ENCODE data around the gene NHLRC3.

Gene NHLRC3

GRCh38 chr13:39091586-39091985 lies 53.3 kb downstream of the NHLRC3 start:
- H3K27ac ChIP-seq = no peak overlapping the region
- H3K9me3 ChIP-seq (replicated peaks in 1 of 11) = peaks cover 0 to 3% (median 1%) of the 10 kb centered on the region in 11 experiments; a peak in 7 of 22 replicates
- no peak overlapping the region for H3K9ac ChIP-seq
- no peaks in the 10 kb centered on the region for H4K20me1 ChIP-seq
- H3K27me3 ChIP-seq = no peaks in the 10 kb centered on the region
- no peaks in the 10 kb centered on the region for H3K36me3 ChIP-seq
- H3K4me3 ChIP-seq = no peak overlapping the region
- no peak for TF ChIP-seq Cebpa-rat (IDR thresholded peaks at IDR 0.05)
- H3K4me1 ChIP-seq = peaks cover 6 to 27% (median 19%) of the 10 kb centered on the region in 10 experiments; a peak in 18 of 20 replicates
- H3K4me2 ChIP-seq = no peak overlapping the region

GRCh38 chr13:39095500-39095899 lies 57.2 kb downstream of the NHLRC3 start:
- H3K27me3 ChIP-seq = no peaks in the 10 kb centered on the region
- H3K4me3 ChIP-seq = peak overlapping the region in 2 of 10 experiments; percentile 26 to 34; a peak in 2 of 20 replicates
- TF ChIP-seq Cebpa-rat (IDR thresholded peaks at IDR 0.05) = no peak
- peaks cover 6 to 35% (median 24%) of the 10 kb centered on the region in 10 experiments; a peak in 18 of 20 replicates for H3K4me1 ChIP-seq
- H3K36me3 ChIP-seq = no peaks in the 10 kb centered on the region
- H3K9me3 ChIP-seq (replicated peaks in 1 of 11) = no peaks in the 10 kb centered on the region
- H3K4me2 ChIP-seq = peak overlapping the region in 10 of 11 experiments; percentile 18 to 76 (median 57); a peak in 19 of 22 replicates
- H3K9ac ChIP-seq = peak overlapping the region in 2 of 11 experiments; percentile 3 to 15; a peak in 2 of 22 replicates
- peak overlapping the region in 2 of 11 experiments; percentile 15 to 39; a peak in 3 of 22 replicates for H3K27ac ChIP-seq
- H4K20me1 ChIP-seq = no peaks in the 10 kb centered on the region

- H4K20me1 ChIP-seq = no peaks in the 10 kb centered on the region
- peak overlapping the region in 5 of 11 experiments; percentile 19 to 48 (median 37); a peak in 6 of 22 replicates for H3K4me2 ChIP-seq
- no peak overlapping the region for H3K9ac ChIP-seq
- TF ChIP-seq Cebpa-rat (IDR thresholded peaks at IDR 0.05) = no peak
- peaks cover 6 to 33% (median 24%) of the 10 kb centered on the region in 10 experiments; a peak in 18 of 20 replicates for H3K4me1 ChIP-seq
- H3K9me3 ChIP-seq (replicated peaks in 1 of 11) = no peaks in the 10 kb centered on the region
- H3K27ac ChIP-seq = no peak overlapping the region
- no peaks in the 10 kb centered on the region for H3K27me3 ChIP-seq
- H3K4me3 ChIP-seq = no peak overlapping the region
- H3K36me3 ChIP-seq = no peaks in the 10 kb centered on the region
These were observed 61.0 kb downstream of the NHLRC3 start for GRCh38 chr13:39099231-39099630.

Measured in BLaER1 treated with 17β-estradiol and CSF1 and Interleukin-3, amounts not matched to agents 10 nM and 100 nM (cell line).